ENCODE measurements around the gene SMARCA2.

SMARCA2 gene

DNA sequence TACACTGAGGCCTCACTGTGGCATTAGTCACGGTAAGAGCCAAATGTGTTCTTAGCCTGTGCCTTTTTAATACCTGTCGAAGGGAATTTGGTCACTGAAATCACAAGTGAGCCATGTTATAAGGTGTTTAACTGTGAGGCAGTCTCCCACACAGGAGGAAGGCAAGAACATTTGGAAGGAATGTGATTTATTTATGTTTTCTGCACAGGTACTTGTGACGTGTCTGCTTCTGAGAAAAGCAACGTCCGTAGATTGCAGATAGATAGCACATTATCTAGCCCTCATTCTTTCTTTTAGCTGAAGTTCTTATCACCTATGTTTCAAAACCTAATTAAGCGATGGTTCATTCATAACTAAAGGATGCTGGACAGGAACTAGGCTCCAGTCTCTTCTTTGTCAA is 19.0 kb upstream of the SMARCA2 start:
- Histone ChIP-seq H3K27ac (ENCODE audit: insufficient read depth in 1 of 2, low read depth in 1 of 2, low read length in 2 of 2, poor library complexity in 1 of 2, severe bottlenecking in 2 of 2) (no peak overlapping the region), H3K4me3 (ENCODE audit: control insufficient read depth in 1 of 7, extremely low read depth in 1 of 7, insufficient read depth in 4 of 7, low read depth in 2 of 7, low read length in 6 of 7) (no peak overlapping the region), H3K4me1 (ENCODE audit: control extremely low read depth in 1 of 4, control insufficient read depth in 4 of 4, insufficient read depth in 4 of 4, low read length in 3 of 4) (no peaks in the 10 kb centered on the region), H3K27me3 (replicated peaks in 2 of 5; ENCODE audit: control insufficient read depth in 4 of 5, insufficient read depth in 5 of 5, low read length in 4 of 5) (peaks cover 0 to 5% (median 0%) of the 10 kb centered on the region in 5 experiments), H3K9me3 (ENCODE audit: control extremely low read depth in 1 of 5, control insufficient read depth in 4 of 5, insufficient read depth in 2 of 5, low read depth in 1 of 5, low read length in 4 of 5) (no peaks in the 10 kb centered on the region), H3K36me3 (ENCODE audit: control insufficient read depth in 4 of 4, insufficient read depth in 4 of 4, low read length in 3 of 4) (no peaks in the 10 kb centered on the region)
- POLR2A ChIA-PET: no interaction called here
- no peak for DNase-seq
- 80% methylated on average over 2 of the region's 6 CpGs for WGBS (ENCODE audit: insufficient coverage)
- CTCF ChIA-PET: interaction anchor here (0.6 to 1.7 kb wide), 2 partner anchors 9 to 160 kb away, joined by 3 to 7 read pairs; no protein-coding TSS in a partner anchor

DNA sequence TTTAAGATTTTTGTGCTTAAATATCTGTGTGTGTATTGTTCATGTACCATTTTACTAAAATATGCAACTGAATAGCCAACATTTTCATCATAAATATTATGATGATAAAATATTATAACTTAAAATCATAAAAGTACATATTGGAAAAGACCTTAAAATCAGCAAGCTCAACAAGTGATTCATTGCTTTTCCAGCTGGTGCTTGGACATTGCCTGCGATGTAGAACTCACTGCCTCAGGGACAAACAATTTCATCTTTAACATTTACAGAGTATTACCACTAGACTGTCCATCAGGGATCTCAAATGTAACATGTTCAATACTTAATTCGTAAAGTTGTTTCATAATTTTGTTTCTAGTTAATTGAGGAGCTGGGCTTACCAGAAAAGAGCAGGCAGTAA is 17.5 kb upstream of the SMARCA2 start:
- ChIA-PET POLR2A (no interaction called here), CTCF (interaction anchor here (0.8 to 1.7 kb wide), 2 partner anchors 10 to 14 kb away, joined by 3 to 7 read pairs; no protein-coding TSS in a partner anchor)
- Histone ChIP-seq H3K9me3 (ENCODE audit: control extremely low read depth in 1 of 5, control insufficient read depth in 4 of 5, insufficient read depth in 2 of 5, low read depth in 1 of 5, low read length in 4 of 5) (no peaks in the 10 kb centered on the region), H3K4me3 (ENCODE audit: control insufficient read depth in 1 of 7, extremely low read depth in 1 of 7, insufficient read depth in 4 of 7, low read depth in 2 of 7, low read length in 6 of 7) (no peak overlapping the region), H3K27me3 (replicated peaks in 2 of 5; ENCODE audit: control insufficient read depth in 4 of 5, insufficient read depth in 5 of 5, low read length in 4 of 5) (peaks cover 0 to 2% (median 0%) of the 10 kb centered on the region in 5 experiments), H3K4me1 (ENCODE audit: control extremely low read depth in 1 of 4, control insufficient read depth in 4 of 4, insufficient read depth in 4 of 4, low read length in 3 of 4) (no peaks in the 10 kb centered on the region), H3K36me3 (ENCODE audit: control insufficient read depth in 4 of 4, insufficient read depth in 4 of 4, low read length in 3 of 4) (no peaks in the 10 kb centered on the region), H3K27ac (ENCODE audit: insufficient read depth in 1 of 2, low read depth in 1 of 2, low read length in 2 of 2, poor library complexity in 1 of 2, severe bottlenecking in 2 of 2) (no peak overlapping the region)
- no peak for DNase-seq
- WGBS (ENCODE audit: insufficient coverage): no CpG with 5 or more reads among the region's 2 CpGs

DNA sequence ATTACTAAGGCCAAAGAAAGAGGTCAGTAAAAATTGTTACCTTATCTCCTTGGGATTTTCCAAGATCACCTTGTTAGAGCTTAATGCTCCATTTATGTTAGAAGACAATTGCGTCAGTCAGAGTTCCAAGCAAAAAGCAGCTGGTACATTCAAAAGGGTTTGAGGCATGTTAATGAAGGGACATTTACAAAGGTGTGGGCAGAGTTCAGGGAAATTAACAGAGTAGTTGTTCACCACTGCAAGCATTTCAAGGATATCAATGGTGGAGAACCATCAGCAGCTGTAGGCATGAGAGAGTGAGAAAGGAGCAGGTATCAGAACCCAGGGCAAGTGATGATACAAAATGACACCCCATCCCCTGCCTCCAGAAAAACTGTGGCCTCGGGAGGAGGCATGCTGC is 17.0 kb upstream of the SMARCA2 start:
- WGBS (ENCODE audit: insufficient coverage): 40% methylated on average over 2 of the region's 2 CpGs
- Histone ChIP-seq H3K27ac (ENCODE audit: insufficient read depth in 1 of 2, low read depth in 1 of 2, low read length in 2 of 2, poor library complexity in 1 of 2, severe bottlenecking in 2 of 2) (no peak overlapping the region), H3K4me3 (ENCODE audit: control insufficient read depth in 1 of 7, extremely low read depth in 1 of 7, insufficient read depth in 4 of 7, low read depth in 2 of 7, low read length in 6 of 7) (no peak overlapping the region), H3K9me3 (ENCODE audit: control extremely low read depth in 1 of 5, control insufficient read depth in 4 of 5, insufficient read depth in 2 of 5, low read depth in 1 of 5, low read length in 4 of 5) (no peaks in the 10 kb centered on the region), H3K36me3 (ENCODE audit: control insufficient read depth in 4 of 4, insufficient read depth in 4 of 4, low read length in 3 of 4) (no peaks in the 10 kb centered on the region), H3K4me1 (ENCODE audit: control extremely low read depth in 1 of 4, control insufficient read depth in 4 of 4, insufficient read depth in 4 of 4, low read length in 3 of 4) (no peaks in the 10 kb centered on the region), H3K27me3 (replicated peaks in 2 of 5; ENCODE audit: control insufficient read depth in 4 of 5, insufficient read depth in 5 of 5, low read length in 4 of 5) (peaks cover 0 to 2% (median 0%) of the 10 kb centered on the region in 5 experiments)
- ChIA-PET POLR2A (no interaction called here), CTCF (no interaction called here)
- DNase-seq: no peak

DNA sequence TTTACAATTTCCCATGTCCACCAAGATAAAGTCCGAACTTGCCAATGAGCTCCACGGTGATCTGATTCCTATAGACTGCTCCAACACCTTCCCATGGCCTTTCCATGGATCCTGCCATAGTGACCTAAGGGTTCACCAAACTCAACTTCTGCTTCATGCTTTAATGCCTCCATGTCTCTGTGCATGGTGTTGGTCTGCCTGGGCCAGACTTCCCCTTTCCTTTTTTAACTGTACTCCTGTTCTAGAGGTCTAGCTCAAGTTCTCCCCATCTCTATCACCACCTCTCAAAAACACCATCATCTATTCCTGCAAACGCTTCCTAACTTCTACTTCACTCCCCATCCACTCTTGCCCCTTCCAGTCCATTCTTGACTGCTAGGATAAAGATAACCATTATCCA is 14.8 kb upstream of the SMARCA2 start:
- no peaks in the 10 kb centered on the region for H3K4me1 ChIP-seq (ENCODE audit: control extremely low read depth in 1 of 4, control insufficient read depth in 4 of 4, insufficient read depth in 4 of 4, low read length in 3 of 4)
- no peaks in the 10 kb centered on the region for H3K9me3 ChIP-seq (ENCODE audit: control extremely low read depth in 1 of 5, control insufficient read depth in 4 of 5, insufficient read depth in 2 of 5, low read depth in 1 of 5, low read length in 4 of 5)
- H3K27ac ChIP-seq (ENCODE audit: insufficient read depth in 1 of 2, low read depth in 1 of 2, low read length in 2 of 2, poor library complexity in 1 of 2, severe bottlenecking in 2 of 2): no peak overlapping the region
- no peaks in the 10 kb centered on the region for H3K36me3 ChIP-seq (ENCODE audit: control insufficient read depth in 4 of 4, insufficient read depth in 4 of 4, low read length in 3 of 4)
- no peak overlapping the region for H3K4me3 ChIP-seq (ENCODE audit: control insufficient read depth in 1 of 7, extremely low read depth in 1 of 7, insufficient read depth in 4 of 7, low read depth in 2 of 7, low read length in 6 of 7)
- ChIA-PET CTCF (no interaction called here), POLR2A (no interaction called here)
- peaks cover 0 to 2% (median 0%) of the 10 kb centered on the region in 5 experiments for H3K27me3 ChIP-seq (replicated peaks in 2 of 5; ENCODE audit: control insufficient read depth in 4 of 5, insufficient read depth in 5 of 5, low read length in 4 of 5)
- 96% methylated on average over 3 of the region's 3 CpGs for WGBS (ENCODE audit: insufficient coverage)
- DNase-seq: no peak

DNA sequence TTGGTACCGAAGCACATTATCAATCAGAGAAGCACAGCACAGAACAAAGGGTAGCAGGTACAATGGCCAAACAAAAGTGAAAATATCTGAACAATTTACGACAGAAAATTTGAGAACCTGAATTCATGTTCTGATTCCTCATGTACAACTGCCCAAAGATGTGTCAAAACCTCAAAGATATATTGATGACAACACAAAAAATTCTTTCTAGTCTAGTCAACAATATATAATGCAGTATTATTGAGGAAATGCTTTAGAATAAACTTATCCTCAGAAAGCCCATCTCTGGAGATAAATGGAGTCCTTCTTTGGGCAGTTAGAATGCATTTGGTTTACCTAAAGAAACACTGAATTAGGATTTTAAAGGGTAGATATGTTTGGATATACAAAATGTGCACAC is 6.8 kb upstream of the SMARCA2 start:
- Histone ChIP-seq H3K9me3 (ENCODE audit: control extremely low read depth in 1 of 5, control insufficient read depth in 4 of 5, insufficient read depth in 2 of 5, low read depth in 1 of 5, low read length in 4 of 5) (no peaks in the 10 kb centered on the region), H3K4me1 (ENCODE audit: control extremely low read depth in 1 of 4, control insufficient read depth in 4 of 4, insufficient read depth in 4 of 4, low read length in 3 of 4) (peaks cover 0 to under 1% (median 0%) of the 10 kb centered on the region in 4 experiments), H3K4me3 (ENCODE audit: control insufficient read depth in 1 of 7, extremely low read depth in 1 of 7, insufficient read depth in 4 of 7, low read depth in 2 of 7, low read length in 6 of 7) (no peak overlapping the region), H3K27me3 (replicated peaks in 2 of 5; ENCODE audit: control insufficient read depth in 4 of 5, insufficient read depth in 5 of 5, low read length in 4 of 5) (no peaks in the 10 kb centered on the region), H3K36me3 (ENCODE audit: control insufficient read depth in 4 of 4, insufficient read depth in 4 of 4, low read length in 3 of 4) (no peaks in the 10 kb centered on the region), H3K27ac (ENCODE audit: insufficient read depth in 1 of 2, low read depth in 1 of 2, low read length in 2 of 2, poor library complexity in 1 of 2, severe bottlenecking in 2 of 2) (no peak overlapping the region)
- 100% methylated on average over 1 of the region's 2 CpGs for WGBS (ENCODE audit: insufficient coverage)
- POLR2A ChIA-PET: no interaction called here
- DNase-seq: no peak
- CTCF ChIA-PET: no interaction called here

DNA sequence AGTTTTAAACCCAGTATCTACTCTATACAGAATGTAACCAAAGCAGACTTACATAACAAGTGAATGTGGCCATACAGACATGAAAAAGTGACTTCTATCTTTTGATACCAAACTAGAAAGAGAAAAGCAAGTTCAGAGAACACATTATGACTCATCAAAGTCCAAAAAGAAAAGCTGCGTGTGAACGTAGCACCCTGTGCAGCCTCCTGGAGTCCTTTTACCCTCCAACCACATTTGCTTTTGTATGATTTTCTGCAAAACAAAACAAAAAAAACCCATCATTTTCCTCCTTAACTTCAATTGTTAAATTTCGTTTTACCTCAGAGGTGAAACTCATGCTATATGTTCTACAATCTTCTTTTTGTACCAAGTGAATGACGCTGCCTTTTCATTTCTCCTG is 2.8 kb upstream of the SMARCA2 start:
- no peak overlapping the region for H3K4me3 ChIP-seq (ENCODE audit: control insufficient read depth in 1 of 7, extremely low read depth in 1 of 7, insufficient read depth in 4 of 7, low read depth in 2 of 7, low read length in 6 of 7)
- H3K27me3 ChIP-seq (replicated peaks in 2 of 5; ENCODE audit: control insufficient read depth in 4 of 5, insufficient read depth in 5 of 5, low read length in 4 of 5): no peaks in the 10 kb centered on the region
- H3K4me1 ChIP-seq (ENCODE audit: control extremely low read depth in 1 of 4, control insufficient read depth in 4 of 4, insufficient read depth in 4 of 4, low read length in 3 of 4): peaks cover 5 to 20% (median 10%) of the 10 kb centered on the region in 4 experiments
- no peak overlapping the region for H3K27ac ChIP-seq (ENCODE audit: insufficient read depth in 1 of 2, low read depth in 1 of 2, low read length in 2 of 2, poor library complexity in 1 of 2, severe bottlenecking in 2 of 2)
- CTCF ChIA-PET: interaction anchor here (1.1 to 1.5 kb wide), 3 partner anchors 32 to 56 kb away, joined by 3 to 4 read pairs (median 4); no protein-coding TSS in a partner anchor
- DNase-seq: no peak
- no peaks in the 10 kb centered on the region for H3K36me3 ChIP-seq (ENCODE audit: control insufficient read depth in 4 of 4, insufficient read depth in 4 of 4, low read length in 3 of 4)
- H3K9me3 ChIP-seq (ENCODE audit: control extremely low read depth in 1 of 5, control insufficient read depth in 4 of 5, insufficient read depth in 2 of 5, low read depth in 1 of 5, low read length in 4 of 5): no peaks in the 10 kb centered on the region
- 98% methylated on average over 4 of the region's 4 CpGs for WGBS (ENCODE audit: insufficient coverage)
- POLR2A ChIA-PET: no interaction called here

DNA sequence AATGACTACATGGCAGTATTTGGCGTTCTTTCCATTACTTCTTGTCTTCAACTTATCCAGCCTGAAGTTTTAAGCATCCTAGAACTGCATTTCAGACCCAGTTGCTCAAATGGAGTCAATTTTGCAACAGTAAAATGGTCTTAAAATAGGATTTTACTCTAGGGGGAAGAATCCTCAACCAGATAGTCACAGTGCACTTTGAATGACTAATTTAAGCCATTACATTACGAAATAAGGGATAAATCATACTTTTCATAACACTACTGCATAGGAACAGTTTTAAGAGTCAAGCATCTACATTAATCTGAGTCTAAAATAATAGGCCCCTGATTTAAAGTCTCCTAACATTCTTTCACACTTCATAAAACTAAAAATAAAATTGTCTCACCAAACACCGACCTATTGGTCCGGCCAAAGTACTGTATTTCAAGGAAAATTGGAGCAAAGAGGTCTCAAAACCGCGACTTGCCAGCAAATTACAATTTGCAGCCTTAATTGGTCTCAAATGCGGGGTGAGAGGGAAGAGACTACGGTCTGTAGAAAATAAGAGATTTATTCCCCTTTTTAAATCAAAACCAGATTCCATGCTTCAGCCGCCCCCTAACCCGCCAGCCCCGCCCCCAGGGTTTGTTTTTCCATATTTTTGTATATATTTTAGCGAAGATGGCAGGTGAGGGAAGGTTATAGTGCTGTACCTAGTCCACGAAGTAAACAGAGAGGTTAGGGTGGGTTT is 1.2 kb upstream of the SMARCA2 start:
- H3K9me3 ChIP-seq (ENCODE audit: control extremely low read depth in 1 of 5, control insufficient read depth in 4 of 5, insufficient read depth in 2 of 5, low read depth in 1 of 5, low read length in 4 of 5): no peaks in the 10 kb centered on the region
- peak overlapping the region; percentile 58 to 79 for H3K27ac ChIP-seq (ENCODE audit: insufficient read depth in 1 of 2, low read depth in 1 of 2, low read length in 2 of 2, poor library complexity in 1 of 2, severe bottlenecking in 2 of 2)
- 50% methylated on average over 2 of the region's 13 CpGs for WGBS (ENCODE audit: insufficient coverage)
- H3K36me3 ChIP-seq (ENCODE audit: control insufficient read depth in 4 of 4, insufficient read depth in 4 of 4, low read length in 3 of 4): no peaks in the 10 kb centered on the region
- no peak for DNase-seq
- no peaks in the 10 kb centered on the region for H3K27me3 ChIP-seq (replicated peaks in 2 of 5; ENCODE audit: control insufficient read depth in 4 of 5, insufficient read depth in 5 of 5, low read length in 4 of 5)
- CTCF ChIA-PET: interaction anchor here (1.0 to 2.6 kb wide), 6 partner anchors 11 to 74 kb away, joined by 3 to 7 read pairs (median 4); no protein-coding TSS in a partner anchor
- peak overlapping the region in 6 of 7 experiments; percentile 93 to 99 (median 94) for H3K4me3 ChIP-seq (ENCODE audit: control insufficient read depth in 1 of 7, extremely low read depth in 1 of 7, insufficient read depth in 4 of 7, low read depth in 2 of 7, low read length in 6 of 7)
- peaks cover 13 to 32% (median 18%) of the 10 kb centered on the region in 4 experiments for H3K4me1 ChIP-seq (ENCODE audit: control extremely low read depth in 1 of 4, control insufficient read depth in 4 of 4, insufficient read depth in 4 of 4, low read length in 3 of 4)
- POLR2A ChIA-PET: interaction anchor here (0.6 to 1.3 kb wide), 2 partner anchors 12 to 1167 kb away, joined by 3 to 4 read pairs; no protein-coding TSS in a partner anchor
